SK-N-SH (cell line): Measurements from ENCODE around the gene IFNG-AS1. TPM values are rescaled to one million over a fixed set of nuclear protein-coding genes. Genes with fewer than 3 reads are reported as not detected.

Experiments used
- CTCF ChIA-PET: fragments of 300-600, 350-600 bp; formaldehyde crosslinking; extraction: SDS; loops from one replicate; lab custom pipeline; 2021; lab: Yijun Ruan, JAX
- POLR2A ChIA-PET: fragments of 350-600 bp; sonication (Branson Sonifier 250); formaldehyde crosslinking; extraction: SDS; loops from one replicate; lab custom pipeline; 2020; ENCODE audit warnings: antibody characterized with exemption, inconsistent platforms; lab: Yijun Ruan, JAX
- DNase-seq: peaks from one replicate; pipeline ENCODE4 v3.0.0; 2012
- H2AFZ ChIP-seq: fragments of 200-600 bp; sonication (generic); 2 replicates; pipeline ENCODE4 v1.8.1; 2016; ENCODE audit warnings: antibody characterized with exemption, mild to moderate bottlenecking, low read depth
- H3F3A ChIP-seq: fragments of 200-600 bp; sonication (generic); replicated peaks from 2 replicates; pipeline ENCODE3; 2016; ENCODE audit warnings: antibody characterized with exemption, mild to moderate bottlenecking; ENCODE audit not compliant: insufficient read depth
- H3K27ac ChIP-seq, 2 experiments: fragments of 200-500 bp in 1 of 2; fragments of 200-600 bp in 1 of 2; sonication (Bioruptor generic) in 1 of 2; sonication (generic), shearing (Covaris generic) in 1 of 2; 2 replicates each; pipeline versions ENCODE4 v1.5.1 to v1.6.1; 2014 to 2016; ENCODE audit warnings: low read depth in 2 of 2, inconsistent platforms in 1 of 2, low read length in 1 of 2, mild to moderate bottlenecking in 1 of 2, mixed read lengths in 1 of 2
- H3K27me3 ChIP-seq: fragments of 200-600 bp; sonication (generic), shearing (Covaris generic); 2 replicates; pipeline ENCODE4 v1.6.1; 2016; ENCODE audit warnings: mixed run types; ENCODE audit not compliant: insufficient read depth
- H3K36me3 ChIP-seq, 2 experiments: fragments of 200-500 bp in 1 of 2; fragments of 200-600 bp in 1 of 2; sonication (Bioruptor generic) in 1 of 2; sonication (generic) in 1 of 2; replicated peaks in 1 of 2; 2 replicates each; pipeline versions ENCODE3 to v1.5.1; 2014 to 2016; ENCODE audit warnings: low read length in 1 of 2, mild to moderate bottlenecking in 1 of 2; ENCODE audit not compliant: insufficient read depth in 2 of 2, control insufficient read depth in 1 of 2
- H3K4me1 ChIP-seq, 2 experiments: fragments of 200-500 bp in 1 of 2; fragments of 200-600 bp in 1 of 2; sonication (Bioruptor generic) in 1 of 2; sonication (generic), shearing (Covaris generic) in 1 of 2; 2 replicates each; pipeline versions ENCODE4 v1.5.1 to v1.6.1; 2014 to 2016; ENCODE audit warnings: low read depth in 1 of 2, low read length in 1 of 2, mixed run types in 1 of 2; ENCODE audit not compliant: insufficient read depth in 2 of 2, control insufficient read depth in 1 of 2
- H3K4me2 ChIP-seq: fragments of 200-600 bp; sonication (generic), shearing (Covaris generic); 2 replicates; pipeline ENCODE4 v1.6.1; 2017; ENCODE audit warnings: mixed run types
- H3K4me3 ChIP-seq, 2 experiments: fragments of 200-500 bp in 1 of 2; fragments of 200-600 bp in 1 of 2; sonication (Bioruptor generic) in 1 of 2; sonication (generic), shearing (Covaris generic) in 1 of 2; 2 replicates each; pipeline versions ENCODE4 v1.5.1 to v1.8.1; 2014 to 2016; ENCODE audit warnings: low read depth in 2 of 2, inconsistent platforms in 1 of 2, low read length in 1 of 2, mild to moderate bottlenecking in 1 of 2, mixed read lengths in 1 of 2, moderate library complexity in 1 of 2
- H3K79me2 ChIP-seq: fragments of 200-600 bp; sonication (generic); 2 replicates; pipeline ENCODE4 v1.8.1; 2017; ENCODE audit warnings: mild to moderate bottlenecking; ENCODE audit not compliant: insufficient read depth
- H3K9ac ChIP-seq: fragments of 200-600 bp; sonication (generic); 2 replicates; pipeline ENCODE4 v1.6.1; 2017; ENCODE audit warnings: mixed run types
- H3K9me2 ChIP-seq: fragments of 200-600 bp; sonication (generic); 2 replicates; pipeline ENCODE4 v1.6.1; 2017; ENCODE audit warnings: mixed run types
- H3K9me3 ChIP-seq: fragments of 200-600 bp; sonication (generic); 2 replicates; pipeline ENCODE4 v1.6.1; 2017; ENCODE audit warnings: mixed run types, mild to moderate bottlenecking, moderate library complexity
- H4K20me1 ChIP-seq: fragments of 200-600 bp; sonication (generic); 2 replicates; pipeline ENCODE4 v1.6.1; 2017; ENCODE audit warnings: mild to moderate bottlenecking, mixed run types; ENCODE audit not compliant: insufficient read depth
- CHD2 ChIP-seq: fragments of 150-350 bp; IDR thresholded peaks from 2 replicates; pipeline ENCODE4 v1.6.1; 2018; ENCODE audit warnings: low read length; ENCODE audit not compliant: partially characterized antibody
- CTCF ChIP-seq: fragments of 200-600 bp; sonication (generic); IDR thresholded peaks from 2 replicates; pipeline ENCODE4 v1.6.1; 2017; ENCODE audit warnings: antibody characterized with exemption, mild to moderate bottlenecking, moderate library complexity
- EP300 ChIP-seq, 2 experiments: IDR thresholded peaks; 2 replicates each; pipeline versions ENCODE4 v1.4.0 to v1.6.1; 2012; ENCODE audit warnings: borderline replicate concordance in 1 of 2, low read depth in 1 of 2, low read length in 1 of 2
- EZH2phosphoT487 ChIP-seq: fragments of 200-600 bp; sonication (generic); IDR thresholded peaks from 2 replicates; pipeline ENCODE4 v1.6.1; 2017; ENCODE audit warnings: low read depth, mixed run types, mild to moderate bottlenecking, antibody characterized with exemption, moderate library complexity, borderline replicate concordance
- FOSL2 ChIP-seq: IDR thresholded peaks from 2 replicates; pipeline ENCODE4 v1.4.0; 2012; ENCODE audit warnings: low read depth, mild to moderate bottlenecking, moderate library complexity, borderline replicate concordance
- FOXJ3 ChIP-seq: sonication (generic); formaldehyde crosslinking; IDR thresholded peaks from 2 replicates; pipeline ENCODE4 v1.5.1; 2020; ENCODE audit warnings: mild to moderate bottlenecking, missing genetic modification reagents
- FOXM1 ChIP-seq: IDR thresholded peaks from 2 replicates; pipeline ENCODE4 v1.4.0; 2012; ENCODE audit warnings: low read depth, mild to moderate bottlenecking
- GABPA ChIP-seq: IDR thresholded peaks from 2 replicates; pipeline ENCODE4 v1.4.0; 2012; ENCODE audit warnings: low read depth, mild to moderate bottlenecking
- MXI1 ChIP-seq: IDR thresholded peaks from 2 replicates; pipeline ENCODE4 v1.6.1; 2012; ENCODE audit warnings: mild to moderate bottlenecking, low read depth, low read length, improper control_type of control experiment
- NFIC ChIP-seq: IDR thresholded peaks from 2 replicates; pipeline ENCODE4 v1.4.0; 2012; ENCODE audit warnings: borderline replicate concordance
- NRF1 ChIP-seq: IDR thresholded peaks from 2 replicates; pipeline ENCODE4 v1.6.1; 2012; ENCODE audit warnings: low read depth, mild to moderate bottlenecking, low read length
- PBX3 ChIP-seq: IDR thresholded peaks from 2 replicates; pipeline ENCODE4; 2012
- POLR2AphosphoS5 ChIP-seq: IDR thresholded peaks from 2 replicates; pipeline ENCODE4 v1.6.1; 2012; ENCODE audit warnings: low read depth, low read length
- RFX5 ChIP-seq: IDR thresholded peaks from 2 replicates; pipeline ENCODE4 v1.6.1; 2012; ENCODE audit warnings: mild to moderate bottlenecking, improper control_type of control experiment, low read length
- SIN3A ChIP-seq: IDR thresholded peaks from 2 replicates; pipeline ENCODE4 v1.6.1; 2012; ENCODE audit warnings: low read depth, mild to moderate bottlenecking, low read length, moderate library complexity, borderline replicate concordance
- TAF1 ChIP-seq: IDR thresholded peaks from 2 replicates; pipeline ENCODE4 v1.6.1; 2012; ENCODE audit warnings: low read depth, mild to moderate bottlenecking, low read length, moderate library complexity, borderline replicate concordance
- TCF12 ChIP-seq: IDR thresholded peaks from 2 replicates; pipeline ENCODE4 v1.4.0; 2012
- YY1 ChIP-seq: IDR thresholded peaks from 2 replicates; pipeline ENCODE4 v1.4.0; 2012; ENCODE audit warnings: low read depth, mild to moderate bottlenecking
- WGBS: methylation state at CpG from one replicate; pipeline ENCODE4 v1.1.6; 2017; ENCODE audit warnings: low lambda C conversion rate; 5-methylcytosine and 5-hydroxymethylcytosine counted together
- polyA plus RNA-seq, 3 experiments: library from polyadenylated mRNA; depleted of rRNA; stranded (reverse); fragments of >200 nt; gene quantifications; 2 replicates each; pipeline ENCODE4 v1.2.3, GENCODE V29; 2012
- TF ChIP-seq, protein P1 (sequence below): IDR thresholded peaks from 2 replicates; pipeline ENCODE4 v1.4.0; 2012; ENCODE audit warnings: low read depth

Gene IFNG-AS1
- polyA plus RNA-seq, 1 of the 3 experiments (the other 2 are of a cell fraction), result not detected

GRCh38 chr12:68020699-68021098 lies 31.5 kb downstream of the IFNG-AS1 start:
- Histone ChIP-seq H3K79me2 (no peaks in the 10 kb centered on the region), H3K4me1 (no peaks in the 10 kb centered on the region), H3K36me3 (no peaks in the 10 kb centered on the region), H3K4me2 (no peak overlapping the region), H4K20me1 (no peaks in the 10 kb centered on the region), H3K27me3 (no peaks in the 10 kb centered on the region), H3K27ac (no peak overlapping the region), H3K9me3 (no peaks in the 10 kb centered on the region), H3K9me2 (no peaks in the 10 kb centered on the region), H3K9ac (no peak overlapping the region), H2AFZ (no peak overlapping the region), H3K4me3 (no peak overlapping the region), H3F3A (no peaks in the 10 kb centered on the region)
- TF ChIP-seq EP300 (IDR thresholded peaks at IDR 0.05; ENCODE audit: borderline replicate concordance in 1 of 2, low read depth in 1 of 2, low read length in 1 of 2) (no peak), SIN3A (no peak), EZH2phosphoT487 (no peak), GABPA (no peak), YY1 (no peak), POLR2AphosphoS5 (no peak), NRF1 (no peak), FOXM1 (no peak), RFX5 (no peak), CHD2 (no peak), FOXJ3 (no peak), MXI1 (no peak), PBX3 (no peak), NFIC (no peak)
- POLR2A ChIA-PET, result no interaction called here
- CTCF ChIA-PET, result interaction anchor here (1.1 kb wide), 1 partner anchor 20 kb away, joined by 3 read pairs; no protein-coding TSS in a partner anchor
- 71% methylated on average over 5 of the region's 5 CpGs for WGBS
- DNase-seq, result no peak

- H3K36me3 ChIP-seq, result no peaks in the 10 kb centered on the region
- no peaks in the 10 kb centered on the region for H3K9me3 ChIP-seq
- POLR2A ChIA-PET, result no interaction called here
- TF ChIP-seq MXI1 (no peak), RFX5 (no peak), TCF12 (no peak), TAF1 (no peak), POLR2AphosphoS5 (no peak), FOSL2 (no peak), CTCF (no peak)
- TF ChIP-seq, protein P1, sequence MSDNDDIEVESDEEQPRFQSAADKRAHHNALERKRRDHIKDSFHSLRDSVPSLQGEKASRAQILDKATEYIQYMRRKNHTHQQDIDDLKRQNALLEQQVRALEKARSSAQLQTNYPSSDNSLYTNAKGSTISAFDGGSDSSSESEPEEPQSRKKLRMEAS, result no peak
- TF ChIP-seq, all 33 proteins: peak for 0
- no peaks in the 10 kb centered on the region for H3K9me2 ChIP-seq
- no peaks in the 10 kb centered on the region for H3F3A ChIP-seq
- no peak overlapping the region for H3K27ac ChIP-seq
- CTCF ChIA-PET, result interaction anchor here (2.7 kb wide), 1 partner anchor 12 kb away, joined by 12 read pairs; no protein-coding TSS in a partner anchor
- DNase-seq, result no peak
- no peak overlapping the region for H3K4me2 ChIP-seq
- no peaks in the 10 kb centered on the region for H3K4me1 ChIP-seq
- H3K9ac ChIP-seq, result no peak overlapping the region
- H3K4me3 ChIP-seq, result no peak overlapping the region
- no peaks in the 10 kb centered on the region for H4K20me1 ChIP-seq
- 71% methylated on average over 7 of the region's 7 CpGs for WGBS
- no peaks in the 10 kb centered on the region for H3K27me3 ChIP-seq
- no peaks in the 10 kb centered on the region for H3K79me2 ChIP-seq
- H2AFZ ChIP-seq, result no peak overlapping the region
Measured at GRCh38 chr12:68028647-68029046, 39.4 kb downstream of the IFNG-AS1 start.
